Nephron (organoid): ENCODE results near the gene BPIFA3.

Source experiments
- H3K27ac Mint-ChIP-seq, 3 experiments: 2 replicates each; pipeline ENCODE4 v1.8.0; 2020; ENCODE audit warnings: mixed read lengths in 3 of 3, mild to moderate bottlenecking in 2 of 3, moderate library complexity in 1 of 3
- H3K27me3 Mint-ChIP-seq: 2 replicates; pipeline ENCODE4 v1.8.0; 2021; ENCODE audit warnings: low read depth, mild to moderate bottlenecking, moderate library complexity, mixed read lengths
- H3K36me3 Mint-ChIP-seq: 2 replicates; pipeline ENCODE4 v1.8.0; 2020; ENCODE audit warnings: low read depth, mixed read lengths
- H3K4me1 Mint-ChIP-seq: 2 replicates; pipeline ENCODE4 v1.8.0; 2020; ENCODE audit warnings: mixed read lengths
- H3K4me3 Mint-ChIP-seq, 3 experiments: 2 replicates each; pipeline ENCODE4 v1.8.0; 2020; ENCODE audit warnings: mild to moderate bottlenecking in 3 of 3, mixed read lengths in 3 of 3, moderate library complexity in 2 of 3
- H3K9me3 Mint-ChIP-seq: 2 replicates; pipeline ENCODE4 v1.8.0; 2020; ENCODE audit warnings: mixed read lengths
- TF ChIP-seq, protein P1 (sequence below), 3 experiments: fragments of 200-600 bp; sonication (generic); IDR thresholded peaks; one replicate each; pipeline ENCODE4 v1.5.0; 2021; ENCODE audit warnings: antibody characterized with exemption in 3 of 3; ENCODE audit not compliant: unreplicated experiment in 3 of 3

The BPIFA3 gene

GRCh38 chr20:33255005-33255404 is 37.9 kb downstream of the BPIFA3 start:
- no peak overlapping the region for H3K4me3 Mint-ChIP-seq
- H3K9me3 Mint-ChIP-seq: peaks cover 10% of the 10 kb centered on the region
- H3K4me1 Mint-ChIP-seq: no peaks in the 10 kb centered on the region
- TF ChIP-seq, protein P1, sequence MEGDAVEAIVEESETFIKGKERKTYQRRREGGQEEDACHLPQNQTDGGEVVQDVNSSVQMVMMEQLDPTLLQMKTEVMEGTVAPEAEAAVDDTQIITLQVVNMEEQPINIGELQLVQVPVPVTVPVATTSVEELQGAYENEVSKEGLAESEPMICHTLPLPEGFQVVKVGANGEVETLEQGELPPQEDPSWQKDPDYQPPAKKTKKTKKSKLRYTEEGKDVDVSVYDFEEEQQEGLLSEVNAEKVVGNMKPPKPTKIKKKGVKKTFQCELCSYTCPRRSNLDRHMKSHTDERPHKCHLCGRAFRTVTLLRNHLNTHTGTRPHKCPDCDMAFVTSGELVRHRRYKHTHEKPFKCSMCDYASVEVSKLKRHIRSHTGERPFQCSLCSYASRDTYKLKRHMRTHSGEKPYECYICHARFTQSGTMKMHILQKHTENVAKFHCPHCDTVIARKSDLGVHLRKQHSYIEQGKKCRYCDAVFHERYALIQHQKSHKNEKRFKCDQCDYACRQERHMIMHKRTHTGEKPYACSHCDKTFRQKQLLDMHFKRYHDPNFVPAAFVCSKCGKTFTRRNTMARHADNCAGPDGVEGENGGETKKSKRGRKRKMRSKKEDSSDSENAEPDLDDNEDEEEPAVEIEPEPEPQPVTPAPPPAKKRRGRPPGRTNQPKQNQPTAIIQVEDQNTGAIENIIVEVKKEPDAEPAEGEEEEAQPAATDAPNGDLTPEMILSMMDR (IDR thresholded peaks at IDR 0.05; ENCODE audit: unreplicated experiment in 3 of 3): no peak
- peaks cover 14% of the 10 kb centered on the region for H3K27me3 Mint-ChIP-seq
- H3K27ac Mint-ChIP-seq: no peak overlapping the region
- H3K36me3 Mint-ChIP-seq: no peaks in the 10 kb centered on the region

- TF ChIP-seq, protein P1 (IDR thresholded peaks at IDR 0.05; ENCODE audit: unreplicated experiment in 3 of 3): no peak
- H3K9me3 Mint-ChIP-seq: peaks cover 10% of the 10 kb centered on the region
- no peak overlapping the region for H3K4me3 Mint-ChIP-seq
- no peaks in the 10 kb centered on the region for H3K36me3 Mint-ChIP-seq
- no peak overlapping the region for H3K27ac Mint-ChIP-seq
- peaks cover 14% of the 10 kb centered on the region for H3K27me3 Mint-ChIP-seq
- H3K4me1 Mint-ChIP-seq: peaks cover 8% of the 10 kb centered on the region
Observed at GRCh38 chr20:33257237-33257636, 40.1 kb downstream of the BPIFA3 start.

DNA sequence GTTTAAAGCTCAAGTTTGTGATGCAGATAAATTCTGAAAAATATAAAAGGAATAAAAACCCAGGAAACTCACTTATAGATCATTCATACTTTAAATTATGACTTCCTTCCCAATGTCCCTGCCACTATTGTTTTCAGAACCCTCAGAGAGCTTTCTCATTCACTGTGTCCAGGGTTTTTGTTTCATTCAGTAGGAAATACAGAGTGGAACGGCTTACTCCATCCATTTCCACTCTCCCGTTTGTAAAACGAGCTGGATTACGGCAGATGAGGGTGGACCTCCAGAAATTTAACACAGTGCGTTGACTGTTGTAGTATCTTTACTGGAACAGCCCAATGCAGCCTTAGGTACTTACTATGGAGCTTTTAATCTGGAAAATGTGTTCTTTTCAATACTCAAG is 42.2 kb downstream of the BPIFA3 start:
- Mint-ChIP-seq H3K27me3 (peaks cover 9% of the 10 kb centered on the region), H3K4me3 (no peak overlapping the region), H3K9me3 (peaks cover 6% of the 10 kb centered on the region), H3K27ac (no peak overlapping the region), H3K36me3 (no peaks in the 10 kb centered on the region), H3K4me1 (peaks cover 27% of the 10 kb centered on the region)
- TF ChIP-seq, protein P1 (IDR thresholded peaks at IDR 0.05; ENCODE audit: unreplicated experiment in 3 of 3): no peak

- TF ChIP-seq, protein P1 (IDR thresholded peaks at IDR 0.05; ENCODE audit: unreplicated experiment in 3 of 3): no peak
- no peaks in the 10 kb centered on the region for H3K9me3 Mint-ChIP-seq
- no peak overlapping the region for H3K27ac Mint-ChIP-seq
- peaks cover 27% of the 10 kb centered on the region for H3K4me1 Mint-ChIP-seq
- H3K36me3 Mint-ChIP-seq: no peaks in the 10 kb centered on the region
- no peaks in the 10 kb centered on the region for H3K27me3 Mint-ChIP-seq
- H3K4me3 Mint-ChIP-seq: no peak overlapping the region
Observed at GRCh38 chr20:33261465-33261864, 44.3 kb downstream of the BPIFA3 start.

- TF ChIP-seq, protein P1 (IDR thresholded peaks at IDR 0.05; ENCODE audit: unreplicated experiment in 3 of 3): peak; percentile 55 to 60 (median 57)
- Mint-ChIP-seq H3K27me3 (no peaks in the 10 kb centered on the region), H3K36me3 (no peaks in the 10 kb centered on the region), H3K27ac (peak overlapping the region in 2 of 3 experiments; percentile 9 to 71), H3K4me3 (peak overlapping the region in 1 of 3 experiments; percentile 2), H3K9me3 (no peaks in the 10 kb centered on the region), H3K4me1 (peaks cover 27% of the 10 kb centered on the region)
Observed at GRCh38 chr20:33262658-33263065, 45.5 kb downstream of the BPIFA3 start.

DNA sequence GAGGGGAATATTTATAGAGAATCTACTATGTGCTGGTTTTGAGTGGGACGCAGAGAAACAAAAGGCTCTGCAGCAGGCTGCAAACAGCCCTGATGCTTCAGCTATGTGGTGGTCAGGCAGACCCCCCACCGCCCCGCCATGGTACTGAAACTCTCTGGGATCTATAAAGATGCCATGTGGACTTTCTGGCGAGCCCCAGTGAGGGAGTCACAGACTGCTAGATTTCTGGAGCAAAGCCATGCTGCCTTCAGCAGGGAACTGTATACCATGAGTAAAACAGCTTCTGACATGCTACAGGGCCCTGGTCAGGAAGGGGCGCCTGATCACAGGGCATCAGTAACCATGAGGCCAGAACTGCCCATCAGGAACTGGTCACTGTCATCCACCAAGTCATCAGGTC is 46.6 kb downstream of the BPIFA3 start:
- Mint-ChIP-seq H3K36me3 (no peaks in the 10 kb centered on the region), H3K27ac (peak overlapping the region in 2 of 3 experiments; percentile 15 to 64), H3K4me1 (peaks cover 27% of the 10 kb centered on the region), H3K9me3 (no peaks in the 10 kb centered on the region), H3K4me3 (no peak overlapping the region), H3K27me3 (peaks cover 7% of the 10 kb centered on the region)
- TF ChIP-seq, protein P1 (IDR thresholded peaks at IDR 0.05; ENCODE audit: unreplicated experiment in 3 of 3): no peak
